Spleen (tissue), 11 donors: Measurements from ENCODE around the gene SMG7. TPM values are rescaled to one million over a fixed set of nuclear protein-coding genes. Genes with fewer than 3 reads are reported as not detected.

Experiments used
- DNase-seq: peaks from one replicate; pipeline ENCODE4 v3.0.0-alpha.2; 2020
- H3K27ac ChIP-seq, 8 donors: fragments of 200-600 bp; sonication (generic) in 7 of 8; 1 replicate in 4 of 8; 2 replicates in 4 of 8; pipeline versions ENCODE4 v1.5.0 to v1.8.0; 2016 to 2021; ENCODE audit warnings: inconsistent platforms in 4 of 8, mild to moderate bottlenecking in 4 of 8, moderate library complexity in 1 of 8
- H3K27me3 ChIP-seq, 7 donors: fragments of 200-600 bp; sonication (generic) in 6 of 7; replicated peaks in 1 of 7; 1 replicate in 4 of 7; 2 replicates in 3 of 7; pipeline versions ENCODE4 v1.5.0 to v1.8.0; 2016 to 2021; ENCODE audit warnings: inconsistent platforms in 3 of 7, mild to moderate bottlenecking in 1 of 7
- H3K36me3 ChIP-seq, 6 donors: fragments of 200-600 bp; sonication (generic) in 5 of 6; 1 replicate in 4 of 6; 2 replicates in 2 of 6; pipeline versions ENCODE4 v1.5.0 to v1.8.0; 2016 to 2021; ENCODE audit warnings: inconsistent platforms in 2 of 6
- H3K4me1 ChIP-seq, 6 donors: fragments of 200-600 bp; sonication (generic) in 5 of 6; 1 replicate in 3 of 6; 2 replicates in 3 of 6; pipeline versions ENCODE4 v1.5.0 to v1.8.0; 2016 to 2021; ENCODE audit warnings: inconsistent platforms in 3 of 6
- H3K4me3 ChIP-seq, 8 donors: fragments of 200-600 bp; sonication (generic) in 7 of 8; 1 replicate in 4 of 8; 2 replicates in 4 of 8; pipeline versions ENCODE4 v1.5.0 to v1.8.0; 2016 to 2021; ENCODE audit warnings: inconsistent platforms in 4 of 8, mild to moderate bottlenecking in 4 of 8, moderate library complexity in 2 of 8
- H3K9me3 ChIP-seq, 8 donors: fragments of 200-600 bp; sonication (generic) in 7 of 8; 1 replicate in 4 of 8; 2 replicates in 4 of 8; pipeline versions ENCODE4 v1.5.0 to v1.8.0; 2016 to 2021; ENCODE audit warnings: inconsistent platforms in 4 of 8
- CTCF ChIP-seq, 11 experiments: fragments of 200-600 bp in 7 of 11; fragments of 450-650 bp in 4 of 11; sonication (generic) in 4 of 11; IDR thresholded peaks in 8 of 11; conservative IDR thresholded peaks in 3 of 11; 1 replicate in 7 of 11; 2 replicates in 4 of 11; pipeline versions ENCODE4 v1.4.0 to v1.8.0; 2016 to 2021; ENCODE audit warnings: antibody characterized with exemption in 11 of 11, inconsistent platforms in 4 of 11, mild to moderate bottlenecking in 1 of 11
- POLR2A ChIP-seq, 3 donors: fragments of 450-650 bp; IDR thresholded peaks; one replicate each; pipeline ENCODE4 v1.5.1; 2017; ENCODE audit warnings: antibody characterized with exemption in 3 of 3, mild to moderate bottlenecking in 1 of 3
- POLR2AphosphoS5 ChIP-seq, 3 donors: sonication (generic); formaldehyde crosslinking; IDR thresholded peaks; one replicate each; pipeline ENCODE4 v1.5.1; 2017; ENCODE audit warnings: antibody characterized with exemption in 3 of 3
- WGBS, 5 donors: extraction: QIAGEN DNeasy Blood & Tissue Kit in 3 of 5; methylation state at CpG; one replicate each; pipeline versions ENCODE4 v1.1.5 to v1.1.7; 2013 to 2018; 5-methylcytosine and 5-hydroxymethylcytosine counted together
- intact Hi-C: fragments of 100-400 bp; cut with DNase I; formaldehyde crosslinking; loops from one replicate; pipeline ENCODE4 v1.15.0; 2023; ENCODE audit warnings: low total_unique reads
- polyA plus RNA-seq, 3 donors: library from polyadenylated mRNA; stranded (reverse); fragments of 200-250 nt; gene quantifications; one replicate each; pipeline ENCODE4 v1.2.1, GENCODE V29; 2013
- total RNA-seq, 7 donors: library from RNA; depleted of rRNA in 3 of 7; stranded (reverse); fragments of >200 nt in 3 of 7; fragmentation: NEBNext Ultra II Directional in 4 of 7; extraction: Animal tissue kit (Norgen Biotek cat#: 25700) in 4 of 7; gene quantifications; one replicate each; pipeline versions ENCODE4 v1.1.0 to v1.2.1, GENCODE V29; 2016 to 2021
- donor health status: healthy with polysubstance abuse.
- donor health status: DM: no; HTN: no; CAD: no; lungs with moderate emphysema.
- donor health status: DM: no; HTN: no; CAD: no.
- donor health status: Bipolar disorder and iron deficiency.
- donor health status: healthy.
- donor health status: DM: no; HTN: no; CAD: no.
- donor health status: DM: yes; HTN: yes; CAD: no.

SMG7 gene
- total and polyA plus RNA-seq, 10 donors, result 14.1 to 116 (median 53.5) TPM

- intact Hi-C loops, result no loop called here
- peak overlapping the region in 6 of 8 donors; percentile 21 to 98 (median 56) for H3K27ac ChIP-seq
- no peak for TF ChIP-seq POLR2AphosphoS5 (IDR thresholded peaks at IDR 0.05)
- TF ChIP-seq CTCF (IDR thresholded peaks at IDR 0.05 in 8 of 11, conservative IDR thresholded peaks at IDR 0.05 in 3 of 11), result no peak
- no peak for TF ChIP-seq POLR2A (IDR thresholded peaks at IDR 0.05)
- peak overlapping the region in 1 of 8 donors; percentile 28 for H3K4me3 ChIP-seq
- 63 to 93% (median 87%) methylated on average over 1 of the region's 1 CpG for WGBS, 5 donors
- DNase-seq, result no peak
- H3K27me3 ChIP-seq, result no peaks in the 10 kb centered on the region
- H3K4me1 ChIP-seq, result peaks cover 2 to 86% (median 41%) of the 10 kb centered on the region in 6 donors
- peaks cover 0 to 53% (median 0%) of the 10 kb centered on the region in 6 donors for H3K36me3 ChIP-seq
- no peaks in the 10 kb centered on the region for H3K9me3 ChIP-seq
Observed at GRCh38 chr1:183586455-183586854, 114.2 kb downstream of the SMG7 start.

- H3K27me3 ChIP-seq, result no peaks in the 10 kb centered on the region
- H3K36me3 ChIP-seq, result peaks cover 0 to 49% (median 0%) of the 10 kb centered on the region in 6 donors
- intact Hi-C loops, result no loop called here
- no peak for DNase-seq
- peak overlapping the region in 2 of 8 donors; percentile 3 to 28 for H3K4me3 ChIP-seq
- TF ChIP-seq CTCF (IDR thresholded peaks at IDR 0.05 in 8 of 11, conservative IDR thresholded peaks at IDR 0.05 in 3 of 11) (no peak), POLR2AphosphoS5 (IDR thresholded peaks at IDR 0.05) (no peak), POLR2A (IDR thresholded peaks at IDR 0.05) (no peak)
- H3K27ac ChIP-seq, result peak overlapping the region in 6 of 8 donors; percentile 21 to 98 (median 56)
- peaks cover 2 to 86% (median 40%) of the 10 kb centered on the region in 6 donors for H3K4me1 ChIP-seq
- WGBS, 5 donors, result 84 to 98% (median 94%) methylated on average over 8 of the region's 8 CpGs
- no peaks in the 10 kb centered on the region for H3K9me3 ChIP-seq
Observed at GRCh38 chr1:183586926-183587325, 114.6 kb downstream of the SMG7 start.

- H3K27me3 ChIP-seq, result no peaks in the 10 kb centered on the region
- no peak for TF ChIP-seq POLR2A (IDR thresholded peaks at IDR 0.05)
- TF ChIP-seq CTCF (IDR thresholded peaks at IDR 0.05 in 8 of 11, conservative IDR thresholded peaks at IDR 0.05 in 3 of 11), result no peak
- TF ChIP-seq POLR2AphosphoS5 (IDR thresholded peaks at IDR 0.05), result peak in 1 of 3 donors; percentile 22
- H3K9me3 ChIP-seq, result no peaks in the 10 kb centered on the region
- peak overlapping the region in 6 of 8 donors; percentile 8 to 67 (median 34) for H3K4me3 ChIP-seq
- H3K36me3 ChIP-seq, result peaks cover 0 to 32% (median 0%) of the 10 kb centered on the region in 6 donors
- peak; percentile 77 for DNase-seq
- peak overlapping the region; percentile 72 to 98 (median 90) for H3K27ac ChIP-seq
- H3K4me1 ChIP-seq, result peaks cover 2 to 90% (median 49%) of the 10 kb centered on the region in 6 donors
- intact Hi-C loops, result no loop called here
Observed at GRCh38 chr1:183588827-183589226, 116.5 kb downstream of the SMG7 start.

- no peaks in the 10 kb centered on the region for H3K9me3 ChIP-seq
- H3K27ac ChIP-seq, result peak overlapping the region; percentile 72 to 98 (median 90)
- H3K27me3 ChIP-seq, result no peaks in the 10 kb centered on the region
- TF ChIP-seq POLR2A (IDR thresholded peaks at IDR 0.05) (no peak), CTCF (IDR thresholded peaks at IDR 0.05 in 8 of 11, conservative IDR thresholded peaks at IDR 0.05 in 3 of 11) (no peak), POLR2AphosphoS5 (IDR thresholded peaks at IDR 0.05) (no peak)
- DNase-seq, result no peak
- H3K4me1 ChIP-seq, result peaks cover 2 to 88% (median 50%) of the 10 kb centered on the region in 6 donors
- intact Hi-C loops, result no loop called here
- peak overlapping the region; percentile 8 to 67 (median 30) for H3K4me3 ChIP-seq
- H3K36me3 ChIP-seq, result peaks cover 0 to 27% (median 0%) of the 10 kb centered on the region in 6 donors
- 69 to 86% (median 79%) methylated on average over 5 of the region's 5 CpGs for WGBS, 5 donors
Observed at GRCh38 chr1:183589384-183589783, 117.1 kb downstream of the SMG7 start.
